ENCODE measurements around the gene TYMS. TPM values are rescaled to one million over a fixed set of nuclear protein-coding genes. Genes with fewer than 3 reads are reported as not detected.

The TYMS gene
- total RNA-seq, 2 donors from 2014 or later = 1.2 to 8.2 TPM

GRCh38 chr18:683531-683930, 26.1 kb downstream of the TYMS start:
- DNase-seq (ENCODE audit: low spot score) (no peak), ATAC-seq (ENCODE audit: insufficient number of reproducible peaks, low FRiP score, low read depth) (no peak)
- no peak for TF ChIP-seq CTCF (IDR thresholded peaks at IDR 0.05)
- Histone ChIP-seq H3K27ac (no peak overlapping the region), H3K9me3 (no peaks in the 10 kb centered on the region), H3K4me1 (ENCODE audit: control insufficient read depth in 1 of 2, low read depth in 2 of 2) (no peaks in the 10 kb centered on the region), H3K4me3 (no peak overlapping the region), H3K36me3 (peaks cover 9% of the 10 kb centered on the region), H3K27me3 (replicated peaks; ENCODE audit: insufficient read depth) (no peaks in the 10 kb centered on the region)

- H3K27ac ChIP-seq = no peak overlapping the region
- TF ChIP-seq CTCF (IDR thresholded peaks at IDR 0.05) = no peak
- ATAC-seq (ENCODE audit: insufficient number of reproducible peaks, low FRiP score, low read depth) = no peak
- no peaks in the 10 kb centered on the region for H3K4me1 ChIP-seq (ENCODE audit: control insufficient read depth in 1 of 2, low read depth in 2 of 2)
- H3K4me3 ChIP-seq = no peak overlapping the region
- H3K27me3 ChIP-seq (replicated peaks; ENCODE audit: insufficient read depth) = no peaks in the 10 kb centered on the region
- H3K36me3 ChIP-seq = peaks cover 9% of the 10 kb centered on the region
- H3K9me3 ChIP-seq = no peaks in the 10 kb centered on the region
- DNase-seq (ENCODE audit: low spot score) = no peak
Observed at GRCh38 chr18:685438-685837, 28.0 kb downstream of the TYMS start.

- Histone ChIP-seq H3K36me3 (peaks cover 4% of the 10 kb centered on the region), H3K27me3 (replicated peaks; ENCODE audit: insufficient read depth) (no peaks in the 10 kb centered on the region), H3K27ac (no peak overlapping the region), H3K4me3 (no peak overlapping the region), H3K4me1 (ENCODE audit: control insufficient read depth in 1 of 2, low read depth in 2 of 2) (no peaks in the 10 kb centered on the region), H3K9me3 (no peaks in the 10 kb centered on the region)
- TF ChIP-seq CTCF (IDR thresholded peaks at IDR 0.05) = no peak
- ATAC-seq (ENCODE audit: insufficient number of reproducible peaks, low FRiP score, low read depth) (no peak), DNase-seq (ENCODE audit: low spot score) (no peak)
Observed at GRCh38 chr18:686339-687111, 29.1 kb downstream of the TYMS start.

- Histone ChIP-seq H3K27me3 (replicated peaks; ENCODE audit: insufficient read depth) (no peaks in the 10 kb centered on the region), H3K4me1 (ENCODE audit: control insufficient read depth in 1 of 2, low read depth in 2 of 2) (no peaks in the 10 kb centered on the region), H3K36me3 (peaks cover 1% of the 10 kb centered on the region), H3K9me3 (no peaks in the 10 kb centered on the region), H3K4me3 (no peak overlapping the region), H3K27ac (no peak overlapping the region)
- DNase-seq (ENCODE audit: low spot score) (no peak), ATAC-seq (ENCODE audit: insufficient number of reproducible peaks, low FRiP score, low read depth) (no peak)
- TF ChIP-seq CTCF (IDR thresholded peaks at IDR 0.05) = no peak
Observed at GRCh38 chr18:688323-688722, 30.9 kb downstream of the TYMS start.

GRCh38 chr18:692824-693223, 35.4 kb downstream of the TYMS start:
- Histone ChIP-seq H3K4me1 (ENCODE audit: control insufficient read depth in 1 of 2, low read depth in 2 of 2) (no peaks in the 10 kb centered on the region), H3K27ac (no peak overlapping the region), H3K36me3 (peaks cover 4% of the 10 kb centered on the region), H3K27me3 (replicated peaks; ENCODE audit: insufficient read depth) (no peaks in the 10 kb centered on the region), H3K4me3 (no peak overlapping the region), H3K9me3 (no peaks in the 10 kb centered on the region)
- no peak for ATAC-seq (ENCODE audit: insufficient number of reproducible peaks, low FRiP score, low read depth)
- DNase-seq (ENCODE audit: low spot score) = no peak
- TF ChIP-seq CTCF (IDR thresholded peaks at IDR 0.05) = no peak
